Activated naive CD4-positive, alpha-beta T cell treated with anti-CD3 and anti-CD28 coated beads, Interleukin-2, amount 50 U/mL, for 72 hours (primary cell): ENCODE measurements around the gene MOB1B. TPM values are rescaled to one million over a fixed set of nuclear protein-coding genes. Genes with fewer than 3 reads are reported as not detected.
"Not testable (repeated sequence)": the region's sequence is repeated elsewhere in the genome, so short reads cannot be mapped to it uniquely, and the experiment has no call there.

Source experiments
- ATAC-seq, 2 donors: fragments of 150-1000 bp; cut with Tn5 transposase; 2 replicates each; pipeline ENCODE4 v1.10.0; 2021; ENCODE audit warnings: mild to moderate bottlenecking in 2 of 2, moderate library complexity in 2 of 2
- DNase-seq, 2 donors: peaks; one replicate each; pipeline ENCODE4 v3.0.0; 2021 to 2022; ENCODE audit warnings: low spot score in 2 of 2
- H3K27ac Mint-ChIP-seq, 2 donors: one replicate each; pipeline ENCODE4 v1.8.0; 2022; ENCODE audit warnings: mild to moderate bottlenecking in 2 of 2, mixed read lengths in 2 of 2
- H3K36me3 Mint-ChIP-seq, 2 donors: one replicate each; pipeline ENCODE4 v1.8.0; 2022; ENCODE audit warnings: mixed read lengths in 2 of 2
- H3K9me3 Mint-ChIP-seq, 2 donors: one replicate each; pipeline ENCODE4 v1.8.0; 2022; ENCODE audit warnings: mixed read lengths in 2 of 2
- total RNA-seq, 2 donors: library from RNA; stranded (reverse); gene quantifications; one replicate each; pipeline ENCODE4 v1.2.3, GENCODE V29; 2022

The MOB1B gene
- total RNA-seq, 2 donors from 2014 or later, result 15.7 to 29.2 TPM

- no peak overlapping the region for H3K27ac Mint-ChIP-seq
- ATAC-seq (no peak), DNase-seq (no peak)
- no peaks in the 10 kb centered on the region for H3K36me3 Mint-ChIP-seq
- no peaks in the 10 kb centered on the region for H3K9me3 Mint-ChIP-seq
Measured at GRCh38 chr4:70984106-70984505, 81.9 kb downstream of the MOB1B start.

GRCh38 chr4:70984589-70984988 is 82.4 kb downstream of the MOB1B start:
- no peak overlapping the region for H3K27ac Mint-ChIP-seq
- no peak for ATAC-seq
- H3K9me3 Mint-ChIP-seq, result no peaks in the 10 kb centered on the region
- H3K36me3 Mint-ChIP-seq, result no peaks in the 10 kb centered on the region
- DNase-seq, result no peak

- peaks cover 27% of the 10 kb centered on the region in 2 donors for H3K36me3 Mint-ChIP-seq
- no peak overlapping the region for H3K27ac Mint-ChIP-seq
- no peak for ATAC-seq
- no peaks in the 10 kb centered on the region for H3K9me3 Mint-ChIP-seq
- no peak for DNase-seq
Measured at GRCh38 chr4:70991596-70991995, 89.4 kb downstream of the MOB1B start.

- Mint-ChIP-seq H3K9me3 (no peaks in the 10 kb centered on the region), H3K36me3 (peaks cover 35 to 36% of the 10 kb centered on the region in 2 donors), H3K27ac (peak overlapping the region in 1 of 2 donors; percentile 90)
- ATAC-seq (no peak), DNase-seq (no peak)
Measured at GRCh38 chr4:70992391-70992881, 90.3 kb downstream of the MOB1B start.

- ATAC-seq (peak; percentile 92 to 93), DNase-seq (peak; percentile 90 to 93)
- Mint-ChIP-seq H3K36me3 (peaks cover 38 to 46% of the 10 kb centered on the region in 2 donors), H3K27ac (peak within 1 kb of the TSS; percentile 90 to 93), H3K9me3 (no peaks in the 10 kb centered on the region)
Measured at GRCh38 chr4:70993181-70994068, 91.3 kb downstream of the MOB1B start, which contains the start of gene DCK. TSS of gene DCK (plus strand) at chr4:70993649. CDS start at chr4:70993836, 187 bp downstream.

- Mint-ChIP-seq H3K27ac (peak overlapping the region; percentile 90 to 93), H3K9me3 (no peaks in the 10 kb centered on the region), H3K36me3 (peaks cover 39 to 51% of the 10 kb centered on the region in 2 donors)
- DNase-seq (no peak), ATAC-seq (peak in 1 of 2 donors; percentile 48)
Measured at GRCh38 chr4:70994069-70994366, 91.8 kb downstream of the MOB1B start.

DNA sequence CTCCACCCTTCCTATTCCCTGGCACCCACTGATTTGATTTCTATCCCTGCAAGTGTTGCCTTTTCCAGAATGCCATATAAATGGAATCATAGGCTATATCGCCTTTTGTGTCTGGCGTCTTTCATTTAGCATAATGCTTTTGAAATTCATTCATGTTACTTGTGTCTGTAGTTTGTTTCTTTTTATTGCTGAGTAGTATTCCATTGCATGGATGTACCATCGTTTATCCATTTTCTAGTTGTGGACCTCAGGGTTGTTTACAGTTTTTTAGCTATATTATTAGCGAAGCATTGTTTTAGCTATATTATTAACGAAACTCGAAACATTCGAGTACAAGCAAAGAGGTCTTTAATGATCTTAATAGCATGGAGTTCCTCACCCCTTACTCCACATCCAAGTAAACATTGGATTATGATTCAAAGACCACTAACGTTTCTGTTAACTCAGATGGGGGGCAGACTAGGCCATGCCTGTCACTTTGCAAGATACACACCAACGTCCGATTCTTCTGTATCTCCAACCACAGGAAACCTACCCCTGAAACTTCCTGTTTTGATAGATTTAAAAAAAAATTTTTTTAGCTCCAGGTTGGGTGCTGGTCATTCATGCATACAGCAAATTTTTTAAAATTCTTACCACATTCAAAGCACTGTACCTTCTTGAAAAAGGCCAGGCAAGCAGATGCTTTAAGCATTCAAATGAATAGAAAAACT is 92.4 kb downstream of the MOB1B start:
- H3K9me3 Mint-ChIP-seq, result no peaks in the 10 kb centered on the region
- ATAC-seq (no peak), DNase-seq (no peak)
- peaks cover 44 to 57% of the 10 kb centered on the region in 2 donors for H3K36me3 Mint-ChIP-seq
- H3K27ac Mint-ChIP-seq, result peak overlapping the region; percentile 90 to 93

DNA sequence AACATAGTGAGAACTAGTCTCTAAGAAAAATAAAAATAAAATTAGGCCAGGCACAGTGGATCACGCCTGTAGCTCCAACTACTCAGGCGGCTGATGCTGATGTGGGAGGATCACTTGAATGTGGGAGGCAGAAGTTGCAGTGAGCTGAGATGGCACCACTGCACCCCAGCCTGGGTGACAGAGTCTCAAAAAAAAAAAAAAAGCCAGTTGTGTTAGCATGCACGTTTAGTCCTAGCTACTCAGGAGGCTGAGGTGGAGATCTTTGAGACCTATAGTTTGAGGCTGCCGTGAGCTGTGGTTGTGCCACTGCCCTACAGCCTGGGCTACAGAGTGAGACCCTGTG is 93.8 kb downstream of the MOB1B start:
- DNase-seq, result no peak
- H3K36me3 Mint-ChIP-seq, result peaks cover 59 to 71% of the 10 kb centered on the region in 2 donors

GRCh38 chr4:70997036-70997435 is 94.9 kb downstream of the MOB1B start:
- ATAC-seq (no peak), DNase-seq (no peak)
- peaks cover 69 to 82% of the 10 kb centered on the region in 2 donors for H3K36me3 Mint-ChIP-seq
- peaks cover 0 to 5% of the 10 kb centered on the region in 2 donors for H3K9me3 Mint-ChIP-seq
- H3K27ac Mint-ChIP-seq, result peak overlapping the region; percentile 61 to 90

More for the DNA sequence above, 93.8 kb downstream of the MOB1B start:
- ATAC-seq, result peak in 1 of 2 donors; percentile 23
- Mint-ChIP-seq H3K9me3 (no peaks in the 10 kb centered on the region), H3K27ac (peak overlapping the region in 1 of 2 donors; percentile 90)

DNA sequence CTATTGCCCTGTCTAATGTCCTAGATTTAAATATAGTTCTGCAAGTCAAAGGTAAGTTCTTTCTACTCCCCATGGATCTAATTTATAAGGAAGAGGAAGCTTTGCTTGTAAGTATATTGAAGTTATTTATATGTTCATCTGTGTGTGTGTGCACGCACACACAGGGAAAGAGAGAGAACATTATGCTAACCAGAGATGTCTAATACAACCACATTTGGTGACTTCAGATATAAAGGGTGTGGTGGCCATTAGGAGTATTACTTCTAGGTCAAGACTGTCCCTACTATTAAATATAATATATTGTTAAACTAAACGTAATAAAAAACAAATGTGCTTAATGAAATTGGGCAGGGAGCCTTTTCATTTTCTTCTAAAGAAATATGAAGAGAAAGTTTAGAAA is 95.4 kb downstream of the MOB1B start:
- Mint-ChIP-seq H3K27ac (peak overlapping the region; percentile 40 to 90), H3K36me3 (peaks cover 73 to 87% of the 10 kb centered on the region in 2 donors)

GRCh38 chr4:70999639-71000038 is 97.5 kb downstream of the MOB1B start:
- not testable (repeated sequence) for H3K9me3 Mint-ChIP-seq, H3K27ac Mint-ChIP-seq, ATAC-seq, DNase-seq
- H3K36me3 Mint-ChIP-seq, result peaks cover 63 to 83% of the 10 kb centered on the region in 2 donors

More for the DNA sequence above, 95.4 kb downstream of the MOB1B start:
- H3K9me3 Mint-ChIP-seq, result peaks cover 0 to 7% of the 10 kb centered on the region in 2 donors
- ATAC-seq (no peak), DNase-seq (no peak)

GRCh38 chr4:71001363-71001762 is 99.2 kb downstream of the MOB1B start:
- not testable (repeated sequence) for H3K27ac Mint-ChIP-seq, H3K9me3 Mint-ChIP-seq, DNase-seq, ATAC-seq
- peaks cover 46 to 66% of the 10 kb centered on the region in 2 donors for H3K36me3 Mint-ChIP-seq

GRCh38 chr4:71004281-71004851 is 102.2 kb downstream of the MOB1B start:
- Mint-ChIP-seq H3K9me3 (peaks cover 0 to 7% of the 10 kb centered on the region in 2 donors), H3K36me3 (peaks cover 30 to 36% of the 10 kb centered on the region in 2 donors), H3K27ac (peak overlapping the region; percentile 46 to 53)
- DNase-seq (peak in 1 of 2 donors; percentile 33), ATAC-seq (peak; percentile 19 to 44)

DNA sequence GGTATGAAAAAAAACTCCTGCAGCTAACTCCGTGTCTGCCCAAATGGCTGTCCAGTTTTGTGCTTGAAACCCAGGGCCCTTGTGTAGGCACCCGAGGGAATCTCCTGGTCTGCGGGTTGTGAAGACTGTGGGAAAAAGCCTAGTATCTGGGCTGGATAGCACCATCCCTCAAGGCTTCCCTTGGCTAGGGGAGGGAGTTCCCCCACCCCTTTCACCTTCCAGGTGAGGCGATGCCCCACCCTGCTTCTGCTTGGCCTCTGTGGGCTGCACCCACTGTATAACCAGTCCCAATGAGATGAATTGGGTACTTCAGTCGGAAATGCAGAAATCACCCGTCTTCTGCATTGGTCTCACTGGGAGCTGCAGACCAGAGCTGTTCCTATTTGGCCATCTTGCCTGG is 102.9 kb downstream of the MOB1B start:
- ATAC-seq, DNase-seq, H3K9me3 Mint-ChIP-seq: not testable (repeated sequence)
- Mint-ChIP-seq H3K36me3 (peaks cover 23 to 30% of the 10 kb centered on the region in 2 donors), H3K27ac (peak overlapping the region; percentile 23 to 53)

DNA sequence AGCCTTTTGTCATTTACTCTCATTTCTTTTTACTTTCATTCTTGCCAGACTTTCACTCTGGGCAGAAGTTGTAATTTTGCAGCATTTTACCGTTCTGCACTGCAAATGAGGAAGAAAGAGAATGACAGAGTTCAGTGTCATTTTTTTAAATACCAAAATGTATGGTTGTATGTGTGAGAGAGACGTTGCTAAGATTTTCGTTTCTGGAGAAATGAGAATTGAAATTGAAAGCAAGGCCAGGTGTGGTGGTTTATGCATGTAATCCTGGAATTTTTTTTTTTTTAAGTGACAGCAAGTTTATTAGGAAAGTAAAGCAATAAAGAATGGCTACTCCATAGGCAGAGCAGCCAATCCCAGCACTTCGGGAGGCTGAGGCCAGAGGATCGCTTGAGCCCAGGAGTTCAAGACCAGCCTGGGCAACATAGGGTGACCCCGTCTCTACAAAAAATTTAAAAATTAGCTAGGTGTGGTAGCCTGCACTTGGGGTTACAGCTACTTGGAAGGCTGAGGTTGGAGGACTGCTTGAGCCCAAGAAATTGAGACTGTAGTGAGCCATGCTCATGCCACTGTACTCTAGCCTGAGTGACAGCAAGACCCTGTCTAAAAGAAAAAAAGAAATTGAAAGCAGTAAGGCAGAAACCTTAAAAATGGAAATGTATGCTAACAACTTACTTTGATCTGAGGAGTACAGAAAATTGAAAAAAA is 104.2 kb downstream of the MOB1B start:
- H3K27ac Mint-ChIP-seq, result peak overlapping the region; percentile 80 to 96
- peaks cover 0 to 7% of the 10 kb centered on the region in 2 donors for H3K9me3 Mint-ChIP-seq
- ATAC-seq, result peak; percentile 70 to 85
- peaks cover 10 to 16% of the 10 kb centered on the region in 2 donors for H3K36me3 Mint-ChIP-seq
- no peak for DNase-seq

DNA sequence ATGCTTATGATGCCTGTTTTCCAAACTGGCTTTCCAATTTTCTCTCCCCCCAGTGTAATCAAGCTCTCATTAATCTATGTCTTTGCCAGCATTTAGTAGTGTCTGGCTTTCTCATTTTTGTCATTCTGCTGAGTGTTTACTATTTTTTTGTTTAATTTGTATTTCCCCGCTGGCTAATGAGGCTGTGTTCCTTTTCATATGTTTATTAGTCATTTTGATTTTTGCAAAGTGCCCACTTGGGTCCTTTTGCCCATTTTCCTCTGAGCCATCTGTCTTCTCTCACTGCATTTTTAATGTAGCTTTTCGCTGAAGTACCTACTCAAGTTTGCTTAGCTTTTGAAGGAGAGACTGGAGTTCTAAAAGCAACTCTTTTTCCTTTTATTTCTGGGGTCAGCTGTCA is 106.0 kb downstream of the MOB1B start:
- no peak for ATAC-seq
- Mint-ChIP-seq H3K9me3 (peaks cover 0 to 4% of the 10 kb centered on the region in 2 donors), H3K27ac (peak overlapping the region in 1 of 2 donors; percentile 27), H3K36me3 (peaks cover 9% of the 10 kb centered on the region in 2 donors)
- DNase-seq, result no peak
